ENCODE data around the gene DAP. TPM values are rescaled to one million over a fixed set of nuclear protein-coding genes. Genes with fewer than 3 reads are reported as not detected.

The DAP gene
- total and polyA plus RNA-seq, 2 donors from 2014 or later, result 123 to 133 TPM

DNA sequence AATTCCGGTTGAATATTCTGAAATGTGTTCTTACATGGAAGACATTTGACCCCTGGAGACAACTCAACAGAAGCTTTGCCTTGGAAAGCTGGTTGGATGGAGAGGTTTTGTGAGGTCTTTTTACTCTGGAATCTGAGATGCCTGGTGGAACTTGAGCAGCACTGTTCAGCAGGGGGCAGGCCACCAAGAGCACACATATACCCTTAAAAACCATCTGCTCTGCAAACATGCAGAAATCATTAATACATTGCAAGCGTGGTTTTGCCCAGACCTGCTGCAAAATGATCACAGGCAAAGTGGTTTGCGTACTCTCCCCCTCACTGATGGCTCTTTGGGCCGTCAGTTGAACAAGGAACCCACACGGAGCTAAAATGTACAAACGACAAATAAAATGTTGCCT lies 32.8 kb upstream of the DAP start:
- Histone ChIP-seq H3K4me1 (ENCODE audit: control insufficient read depth in 2 of 3, insufficient read depth in 2 of 3, low read depth in 1 of 3, low read length in 3 of 3) (no peaks in the 10 kb centered on the region), H3K9ac (ENCODE audit: low read length in 3 of 3) (no peak overlapping the region), H3K9me3 (ENCODE audit: control insufficient read depth in 2 of 3, insufficient read depth in 1 of 3, low read length in 3 of 3) (no peaks in the 10 kb centered on the region), H3K36me3 (ENCODE audit: control insufficient read depth in 2 of 3, insufficient read depth in 3 of 3, low read length in 3 of 3) (no peaks in the 10 kb centered on the region), H3K27ac (ENCODE audit: low read depth in 2 of 2, low read length in 2 of 2) (no peak overlapping the region), H3K4me3 (ENCODE audit: low read length in 3 of 3) (no peak overlapping the region), H3K27me3 (ENCODE audit: control insufficient read depth, insufficient read depth, low read length) (no peaks in the 10 kb centered on the region)
- intact Hi-C loops (cut with DNase I), result no loop called here
- DNase-seq (peak in 2 of 5 donors; percentile 4 to 7), FAIRE-seq (no peak)
- no peak for TF ChIP-seq CTCF (IDR thresholded peaks at IDR 0.05; ENCODE audit: borderline replicate concordance, extremely low read depth, insufficient read depth)

DNA sequence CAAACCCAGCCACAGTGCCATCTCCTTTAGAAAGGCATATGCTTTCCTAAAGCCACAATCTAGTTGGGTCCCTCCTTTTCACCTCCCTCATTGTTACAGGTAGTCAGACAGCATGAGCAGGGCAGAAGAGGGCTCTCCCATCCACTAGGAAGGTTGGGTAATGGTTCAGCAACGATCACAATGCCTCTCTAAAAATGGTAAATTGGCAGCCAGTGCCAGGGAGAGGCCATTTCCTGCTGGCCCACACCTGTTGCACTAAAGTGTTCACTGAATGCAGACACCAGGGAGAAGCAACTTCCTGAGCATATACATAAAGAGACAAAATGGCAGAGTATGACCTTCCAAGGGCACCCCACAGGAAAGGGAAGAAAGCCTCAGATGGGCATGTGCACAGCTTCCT lies 31.3 kb upstream of the DAP start:
- FAIRE-seq, result no peak
- H3K27me3 ChIP-seq (ENCODE audit: control insufficient read depth, insufficient read depth, low read length), result no peaks in the 10 kb centered on the region
- TF ChIP-seq CTCF (IDR thresholded peaks at IDR 0.05; ENCODE audit: borderline replicate concordance, extremely low read depth, insufficient read depth), result no peak
- intact Hi-C loops (cut with DNase I), result no loop called here
- no peaks in the 10 kb centered on the region for H3K4me1 ChIP-seq (ENCODE audit: control insufficient read depth in 2 of 3, insufficient read depth in 2 of 3, low read depth in 1 of 3, low read length in 3 of 3)
- no peak overlapping the region for H3K4me3 ChIP-seq (ENCODE audit: low read length in 3 of 3)
- DNase-seq, result no peak
- no peaks in the 10 kb centered on the region for H3K36me3 ChIP-seq (ENCODE audit: control insufficient read depth in 2 of 3, insufficient read depth in 3 of 3, low read length in 3 of 3)
- no peaks in the 10 kb centered on the region for H3K9me3 ChIP-seq (ENCODE audit: control insufficient read depth in 2 of 3, insufficient read depth in 1 of 3, low read length in 3 of 3)
- no peak overlapping the region for H3K9ac ChIP-seq (ENCODE audit: low read length in 3 of 3)
- H3K27ac ChIP-seq (ENCODE audit: low read depth in 2 of 2, low read length in 2 of 2), result no peak overlapping the region

GRCh38 chr5:10789726-10790125 lies 28.7 kb upstream of the DAP start:
- H3K36me3 ChIP-seq (ENCODE audit: control insufficient read depth in 2 of 3, insufficient read depth in 3 of 3, low read length in 3 of 3), result no peaks in the 10 kb centered on the region
- no peak for TF ChIP-seq CTCF (IDR thresholded peaks at IDR 0.05; ENCODE audit: borderline replicate concordance, extremely low read depth, insufficient read depth)
- H3K27me3 ChIP-seq (ENCODE audit: control insufficient read depth, insufficient read depth, low read length), result no peaks in the 10 kb centered on the region
- intact Hi-C loops (cut with DNase I), result no loop called here
- no peak for FAIRE-seq
- no peaks in the 10 kb centered on the region for H3K4me1 ChIP-seq (ENCODE audit: control insufficient read depth in 2 of 3, insufficient read depth in 2 of 3, low read depth in 1 of 3, low read length in 3 of 3)
- H3K4me3 ChIP-seq (ENCODE audit: low read length in 3 of 3), result no peak overlapping the region
- no peak overlapping the region for H3K9ac ChIP-seq (ENCODE audit: low read length in 3 of 3)
- peak in 1 of 5 donors; percentile 12 for DNase-seq
- no peaks in the 10 kb centered on the region for H3K9me3 ChIP-seq (ENCODE audit: control insufficient read depth in 2 of 3, insufficient read depth in 1 of 3, low read length in 3 of 3)
- no peak overlapping the region for H3K27ac ChIP-seq (ENCODE audit: low read depth in 2 of 2, low read length in 2 of 2)

DNA sequence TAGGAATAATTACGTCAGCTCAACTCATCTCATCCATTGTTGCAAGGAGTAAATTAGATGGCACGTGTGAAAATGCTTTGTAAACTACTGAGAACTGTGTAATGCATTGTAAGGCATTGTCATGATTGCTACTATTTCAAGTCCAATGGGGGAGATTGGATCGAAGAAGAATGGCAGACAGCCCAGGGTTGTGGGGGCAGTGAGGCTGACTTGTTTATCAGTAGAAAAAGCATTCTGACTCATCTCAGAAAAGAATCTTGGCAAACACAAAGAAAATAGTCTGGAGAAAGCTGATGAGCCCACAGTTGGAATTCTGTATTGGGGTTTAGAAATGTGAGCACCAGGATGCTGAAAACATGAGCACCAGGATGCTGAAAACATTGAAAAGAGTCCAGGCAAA lies 28.0 kb upstream of the DAP start:
- FAIRE-seq (no peak), DNase-seq (no peak)
- no peak for TF ChIP-seq CTCF (IDR thresholded peaks at IDR 0.05; ENCODE audit: borderline replicate concordance, extremely low read depth, insufficient read depth)
- no peaks in the 10 kb centered on the region for H3K4me1 ChIP-seq (ENCODE audit: control insufficient read depth in 2 of 3, insufficient read depth in 2 of 3, low read depth in 1 of 3, low read length in 3 of 3)
- H3K27ac ChIP-seq (ENCODE audit: low read depth in 2 of 2, low read length in 2 of 2), result no peak overlapping the region
- intact Hi-C loops (cut with DNase I), result no loop called here
- H3K27me3 ChIP-seq (ENCODE audit: control insufficient read depth, insufficient read depth, low read length), result no peaks in the 10 kb centered on the region
- H3K4me3 ChIP-seq (ENCODE audit: low read length in 3 of 3), result no peak overlapping the region
- no peaks in the 10 kb centered on the region for H3K9me3 ChIP-seq (ENCODE audit: control insufficient read depth in 2 of 3, insufficient read depth in 1 of 3, low read length in 3 of 3)
- no peak overlapping the region for H3K9ac ChIP-seq (ENCODE audit: low read length in 3 of 3)
- H3K36me3 ChIP-seq (ENCODE audit: control insufficient read depth in 2 of 3, insufficient read depth in 3 of 3, low read length in 3 of 3), result no peaks in the 10 kb centered on the region
